Liver (tissue), 9 donors: ENCODE data around the gene AKAP13. TPM values are rescaled to one million over a fixed set of nuclear protein-coding genes. Genes with fewer than 3 reads are reported as not detected.

Experiments used
- DNase-seq: peaks from one replicate; pipeline ENCODE4 v3.0.0-alpha.2; 2017; ENCODE audit warnings: low spot score
- H3K27ac ChIP-seq, 2 donors: one replicate each; pipeline ENCODE4 v1.7.0; 2013; ENCODE audit warnings: inconsistent platforms in 2 of 2, low read length in 2 of 2, control low read depth in 1 of 2, low read depth in 1 of 2, mild to moderate bottlenecking in 1 of 2
- H3K27me3 ChIP-seq, 4 donors: one replicate each; pipeline versions ENCODE4 v1.6.1 to v1.7.0; 2013; ENCODE audit warnings: low read length in 3 of 4, inconsistent platforms in 1 of 4, mild to moderate bottlenecking in 1 of 4, moderate library complexity in 1 of 4; ENCODE audit not compliant: control insufficient read depth in 4 of 4, insufficient read depth in 4 of 4
- H3K36me3 ChIP-seq, 4 donors: one replicate each; pipeline versions ENCODE4 v1.6.1 to v1.7.0; 2013; ENCODE audit warnings: low read length in 3 of 4, mild to moderate bottlenecking in 3 of 4, low read depth in 1 of 4, moderate library complexity in 1 of 4; ENCODE audit not compliant: control insufficient read depth in 4 of 4, insufficient read depth in 3 of 4
- H3K4me1 ChIP-seq, 4 donors: one replicate each; pipeline versions ENCODE4 v1.6.1 to v1.7.0; 2013; ENCODE audit warnings: low read length in 3 of 4, mild to moderate bottlenecking in 3 of 4, moderate library complexity in 1 of 4; ENCODE audit not compliant: control insufficient read depth in 4 of 4, insufficient read depth in 4 of 4
- H3K4me3 ChIP-seq, 3 donors: one replicate each; pipeline versions ENCODE4 v1.6.1 to v1.7.0; 2013; ENCODE audit warnings: low read length in 3 of 3, control low read depth in 1 of 3, low read depth in 1 of 3, mild to moderate bottlenecking in 1 of 3
- H3K9ac ChIP-seq, 2 donors: one replicate each; pipeline ENCODE4 v1.7.0; 2013; ENCODE audit warnings: low read length in 2 of 2, mild to moderate bottlenecking in 2 of 2, moderate library complexity in 2 of 2, control low read depth in 1 of 2, low read depth in 1 of 2
- H3K9me3 ChIP-seq, 4 donors: one replicate each; pipeline versions ENCODE4 v1.6.1 to v1.7.0; 2013; ENCODE audit warnings: low read length in 3 of 4; ENCODE audit not compliant: control insufficient read depth in 4 of 4
- ATF3 ChIP-seq: IDR thresholded peaks from 2 replicates; pipeline ENCODE4 v1.6.1; 2016; ENCODE audit warnings: antibody characterized with exemption
- CTCF ChIP-seq: fragments of 150-350 bp; IDR thresholded peaks from 2 replicates; pipeline ENCODE4 v1.5.1; 2017; ENCODE audit warnings: improper control_type of control experiment, low read depth, low read length; ENCODE audit not compliant: missing input control
- EGR1 ChIP-seq, 2 donors: IDR thresholded peaks; 2 replicates each; pipeline ENCODE4 v1.6.1; 2016 to 2018; ENCODE audit warnings: antibody characterized with exemption in 2 of 2, low read depth in 2 of 2
- FOXA1 ChIP-seq: IDR thresholded peaks from 2 replicates; pipeline ENCODE4 v1.6.1; 2016; ENCODE audit warnings: antibody characterized with exemption
- FOXA2 ChIP-seq: IDR thresholded peaks from 2 replicates; pipeline ENCODE4 v1.6.1; 2016; ENCODE audit warnings: antibody characterized with exemption
- GABPA ChIP-seq, 2 donors: IDR thresholded peaks in 1 of 2; conservative IDR thresholded peaks in 1 of 2; 2 replicates each; pipeline ENCODE4 v1.6.1; 2016; ENCODE audit warnings: antibody characterized with exemption in 2 of 2, mild to moderate bottlenecking in 1 of 2, moderate library complexity in 1 of 2
- HNF4A ChIP-seq, 2 donors: conservative IDR thresholded peaks; 2 replicates each; pipeline ENCODE4 v1.6.1; 2016; ENCODE audit warnings: antibody characterized with exemption in 2 of 2, mild to moderate bottlenecking in 2 of 2
- HNF4G ChIP-seq: IDR thresholded peaks from 2 replicates; pipeline ENCODE4 v1.6.1; 2016; ENCODE audit warnings: antibody characterized with exemption
- JUND ChIP-seq, 2 donors: IDR thresholded peaks; 2 replicates each; pipeline ENCODE4 v1.6.1; 2016; ENCODE audit warnings: antibody characterized with exemption in 2 of 2
- MAX ChIP-seq: IDR thresholded peaks from 2 replicates; pipeline ENCODE4 v1.6.1; 2016; ENCODE audit warnings: antibody characterized with exemption
- NR2F2 ChIP-seq: IDR thresholded peaks from 2 replicates; pipeline ENCODE4 v1.6.1; 2016; ENCODE audit warnings: antibody characterized with exemption
- RAD21 ChIP-seq, 2 donors: IDR thresholded peaks; 2 replicates each; pipeline ENCODE4 v1.6.1; 2016; ENCODE audit warnings: antibody characterized with exemption in 2 of 2, mild to moderate bottlenecking in 2 of 2
- REST ChIP-seq: IDR thresholded peaks from 2 replicates; pipeline ENCODE4 v1.6.1; 2016; ENCODE audit warnings: antibody characterized with exemption, mild to moderate bottlenecking
- RXRA ChIP-seq, 2 donors: IDR thresholded peaks; 2 replicates each; pipeline ENCODE4 v1.6.1; 2017 to 2018; ENCODE audit warnings: antibody characterized with exemption in 2 of 2, mild to moderate bottlenecking in 1 of 2
- SP1 ChIP-seq: IDR thresholded peaks from 2 replicates; pipeline ENCODE4 v1.6.1; 2018; ENCODE audit warnings: antibody characterized with exemption, mild to moderate bottlenecking
- TAF1 ChIP-seq: conservative IDR thresholded peaks from 2 replicates; pipeline ENCODE4 v1.6.1; 2016; ENCODE audit warnings: antibody characterized with exemption, mild to moderate bottlenecking
- YY1 ChIP-seq: IDR thresholded peaks from 2 replicates; pipeline ENCODE4 v1.6.1; 2016; ENCODE audit warnings: antibody characterized with exemption, mild to moderate bottlenecking
- ZBTB33 ChIP-seq: IDR thresholded peaks from 2 replicates; pipeline ENCODE4 v1.6.1; 2016; ENCODE audit warnings: antibody characterized with exemption
- WGBS: extraction: QIAGEN DNeasy Blood & Tissue Kit; methylation state at CpG from one replicate; pipeline ENCODE4 v1.1.7; 2013; 5-methylcytosine and 5-hydroxymethylcytosine counted together
- polyA plus RNA-seq, 2 donors: library from polyadenylated mRNA; stranded (reverse) in 1 of 2; unstranded in 1 of 2; fragments of 200-250 nt in 1 of 2; fragments of >200 nt in 1 of 2; fragmentation: Nextera tagmentation in 1 of 2; extraction: Ambion mirVana in 1 of 2; gene quantifications; one replicate each; pipeline versions ENCODE4 v1.2.1 to v1.2.3, GENCODE V29; 2013 to 2015
- total RNA-seq, 2 donors: library from RNA; depleted of rRNA; stranded (reverse); fragments of >200 nt; gene quantifications; one replicate each; pipeline ENCODE4 v1.2.3, GENCODE V29; 2014
- donor health status: healthy.
- donor health status: healthy.
- donor health status: healthy.
- donor health status: healthy.
- donor health status: healthy.

The AKAP13 gene
- total and polyA plus RNA-seq, 4 donors: 18.6 to 92.3 (median 37.4) TPM

GRCh38 chr15:85718981-85719380, 338.6 kb downstream of the AKAP13 start:
- Histone ChIP-seq H3K9ac (no peak overlapping the region), H3K4me1 (peaks cover 10 to 24% (median 11%) of the 10 kb centered on the region in 4 donors), H3K9me3 (no peaks in the 10 kb centered on the region), H3K4me3 (no peak overlapping the region), H3K36me3 (peaks cover 13 to 75% (median 53%) of the 10 kb centered on the region in 4 donors), H3K27me3 (no peaks in the 10 kb centered on the region), H3K27ac (no peak overlapping the region)
- 97% methylated on average over 4 of the region's 4 CpGs for WGBS
- DNase-seq: no peak
- TF ChIP-seq REST: no peak

- TF ChIP-seq MAX: peak; percentile 38
- no peak for TF ChIP-seq HNF4G
- peak; percentile 22 to 58 for TF ChIP-seq JUND (IDR thresholded peaks at IDR 0.05)
- no peak for TF ChIP-seq GABPA (IDR thresholded peaks at IDR 0.05 in 1 of 2, conservative IDR thresholded peaks at IDR 0.05 in 1 of 2)
- TF ChIP-seq ATF3: peak; percentile 15
- peak; percentile 74 for TF ChIP-seq NR2F2
- no peak for TF ChIP-seq CTCF
- no peak for TF ChIP-seq FOXA2
- peak; percentile 46 to 66 for TF ChIP-seq EGR1 (IDR thresholded peaks at IDR 0.05; ENCODE audit: low read depth in 2 of 2)
- TF ChIP-seq SP1: peak; percentile 83
- no peak for TF ChIP-seq YY1
- no peak for TF ChIP-seq TAF1
- no peak for TF ChIP-seq FOXA1
- peak; percentile 58 to 63 for TF ChIP-seq HNF4A (conservative IDR thresholded peaks at IDR 0.05)
- peak; percentile 97 for TF ChIP-seq RXRA (IDR thresholded peaks at IDR 0.05)
- peak; percentile 58 for TF ChIP-seq ZBTB33
- peak; percentile 52 to 63 for TF ChIP-seq RAD21 (IDR thresholded peaks at IDR 0.05)
- TF ChIP-seq REST: peak; percentile 43
- DNase-seq: no peak
- Histone ChIP-seq H3K4me3 (no peak overlapping the region), H3K9ac (no peak overlapping the region), H3K36me3 (peaks cover 7 to 80% (median 49%) of the 10 kb centered on the region in 4 donors), H3K4me1 (peaks cover 19 to 37% (median 23%) of the 10 kb centered on the region in 4 donors), H3K9me3 (no peaks in the 10 kb centered on the region), H3K27me3 (no peaks in the 10 kb centered on the region), H3K27ac (peak overlapping the region; percentile 52 to 56)
- WGBS: 49% methylated on average over 1 of the region's 1 CpG
Measured at GRCh38 chr15:85722374-85723152, 342.2 kb downstream of the AKAP13 start.
